GM12878 (cell line): ENCODE measurements around the gene FARS2. TPM values are rescaled to one million over a fixed set of nuclear protein-coding genes. Genes with fewer than 3 reads are reported as not detected.

Experiments used
- ATAC-seq: fragments of 200-7000 bp; cut with Tn5 transposase; 3 replicates; pipeline ENCODE4 v1.9.1; 2020; ENCODE audit warnings: mild to moderate bottlenecking, moderate library complexity
- BruUV-seq: library from RNA; stranded (reverse); fragments of 400-500 nt; replicated peaks from 2 replicates; lab custom pipeline; 2021; lab: Mats Ljungman, UMichigan
- CTCF ChIA-PET: fragments of 300-600 bp; sonication (Branson Sonifier 250); formaldehyde crosslinking; extraction: SDS; loops from one replicate; lab custom pipeline; 2021; ENCODE audit warnings: inconsistent platforms; lab: Yijun Ruan, JAX
- POLR2A ChIA-PET: fragments of 350-600 bp; formaldehyde crosslinking; extraction: SDS; loops from one replicate; lab custom pipeline; 2021; ENCODE audit warnings: inconsistent platforms; lab: Charles Lee
- RAD21 ChIA-PET: fragments of 300-600 bp; sonication (Branson Sonifier 250); formaldehyde crosslinking; loops from one replicate; lab custom pipeline; 2023; ENCODE audit warnings: antibody characterized with exemption; ENCODE audit not compliant: unreplicated experiment; lab: Charles Lee
- SMC1A ChIA-PET: fragments of 300-600 bp; sonication (Branson Sonifier 250); formaldehyde crosslinking; loops from one replicate; lab custom pipeline; 2023; ENCODE audit not compliant: unreplicated experiment, uncharacterized antibody; lab: Charles Lee
- DNase-seq: peaks from one replicate; pipeline ENCODE4 v3.0.0-alpha.2; 2011; ENCODE audit warnings: low read depth, low spot score
- FAIRE-seq: peaks from 3 replicates; lab custom pipeline; 2011; peaks lifted over from hg19 to GRCh38; lab: Jason Lieb, UNC
- H2AFZ ChIP-seq: 2 replicates; pipeline ENCODE4 v1.6.0; 2011; ENCODE audit warnings: low read depth, low read length, control low read depth; ENCODE audit not compliant: control insufficient read depth
- H3K27ac ChIP-seq: 2 replicates; pipeline ENCODE4 v1.5.1; 2011; ENCODE audit warnings: control low read depth; ENCODE audit not compliant: control insufficient read depth, insufficient read depth
- H3K27me3 ChIP-seq, 2 experiments: replicated peaks in 1 of 2; 2 replicates each; pipeline versions ENCODE4 v1.6.0 to v1.6.1; 2011; ENCODE audit warnings: low read length in 1 of 2; ENCODE audit not compliant: control insufficient read depth in 2 of 2, insufficient read depth in 2 of 2
- H3K36me3 ChIP-seq, 2 experiments: 2 replicates each; pipeline ENCODE4 v1.5.1; 2011; ENCODE audit warnings: low read length in 1 of 2; ENCODE audit not compliant: control insufficient read depth in 2 of 2, insufficient read depth in 2 of 2
- H3K4me1 ChIP-seq: 2 replicates; pipeline ENCODE4 v1.6.1; 2011; ENCODE audit warnings: mild to moderate bottlenecking, low read length, moderate library complexity, mixed read lengths; ENCODE audit not compliant: control insufficient read depth, insufficient read depth
- H3K4me2 ChIP-seq: 2 replicates; pipeline ENCODE4 v1.6.0; 2011; ENCODE audit warnings: control low read depth; ENCODE audit not compliant: control insufficient read depth, insufficient read depth
- H3K4me3 ChIP-seq: fragments of 200-600 bp; sonication (generic); 2 replicates; pipeline ENCODE4 v1.5.1; 2016
- H3K79me2 ChIP-seq: 2 replicates; pipeline ENCODE4 v1.6.0; 2011; ENCODE audit warnings: low read length; ENCODE audit not compliant: control insufficient read depth, insufficient read depth
- H3K9ac ChIP-seq: 2 replicates; pipeline ENCODE4 v1.8.0; 2011; ENCODE audit warnings: low read length, control low read depth, mixed read lengths; ENCODE audit not compliant: control insufficient read depth, insufficient read depth
- H3K9me3 ChIP-seq: replicated peaks from 3 replicates; pipeline ENCODE4 v1.5.1; 2011; ENCODE audit warnings: mild to moderate bottlenecking, low read length; ENCODE audit not compliant: control insufficient read depth, insufficient read depth
- H4K20me1 ChIP-seq: 2 replicates; pipeline ENCODE4 v1.6.0; 2011; ENCODE audit not compliant: control insufficient read depth, insufficient read depth
- ATF7 ChIP-seq: fragments of 450-650 bp; IDR thresholded peaks from 2 replicates; pipeline ENCODE4 v1.6.1; 2016; ENCODE audit warnings: low read depth, mild to moderate bottlenecking
- CREM ChIP-seq: IDR thresholded peaks from 2 replicates; pipeline ENCODE4 v1.6.1; 2014; ENCODE audit warnings: antibody characterized with exemption, low read depth
- CTCF ChIP-seq, 3 experiments: IDR thresholded peaks in 2 of 3; conservative IDR thresholded peaks in 1 of 3; 2 replicates each; pipeline ENCODE4 v1.5.1; 2011; ENCODE audit warnings: low read depth in 3 of 3, low read length in 3 of 3, mild to moderate bottlenecking in 3 of 3, control low read depth in 2 of 3, moderate library complexity in 2 of 3, inconsistent platforms in 1 of 3, mixed read lengths in 1 of 3; ENCODE audit not compliant: control insufficient read depth in 2 of 3, insufficient read depth in 1 of 3; ENCODE audit errors: extremely low read depth in 1 of 3
- E4F1 ChIP-seq: fragments of 450-650 bp; IDR thresholded peaks from 2 replicates; pipeline ENCODE4 v1.6.1; 2018; ENCODE audit warnings: borderline replicate concordance, mild to moderate bottlenecking; ENCODE audit not compliant: partially characterized antibody
- ELK1 ChIP-seq: IDR thresholded peaks from 2 replicates; pipeline ENCODE4 v1.6.1; 2012; ENCODE audit warnings: low read depth, low read length, improper control_type of control experiment
- NFYA ChIP-seq: IDR thresholded peaks from 2 replicates; pipeline ENCODE4 v1.6.1; 2011; ENCODE audit warnings: low read depth, mild to moderate bottlenecking, low read length, improper control_type of control experiment, borderline replicate concordance
- NFYB ChIP-seq: IDR thresholded peaks from 2 replicates; pipeline ENCODE4 v1.6.1; 2011; ENCODE audit warnings: low read depth, mild to moderate bottlenecking, low read length, improper control_type of control experiment, moderate library complexity; ENCODE audit not compliant: insufficient read depth
- RAD51 ChIP-seq: fragments of 450-650 bp; IDR thresholded peaks from 2 replicates; pipeline ENCODE4 v1.6.1; 2016; ENCODE audit warnings: moderate library complexity, mild to moderate bottlenecking, inconsistent platforms
- RUNX3 ChIP-seq: IDR thresholded peaks from 2 replicates; pipeline ENCODE4 v1.6.1; 2012; ENCODE audit warnings: low read length, inconsistent platforms
- SMC3 ChIP-seq: IDR thresholded peaks from 2 replicates; pipeline ENCODE4 v1.6.1; 2011; ENCODE audit warnings: low read length, improper control_type of control experiment, borderline replicate concordance
- USF1 ChIP-seq: IDR thresholded peaks from 2 replicates; pipeline ENCODE4 v1.6.1; 2011; ENCODE audit warnings: borderline replicate concordance, low read depth, mild to moderate bottlenecking, moderate library complexity, mixed read lengths, low read length; ENCODE audit not compliant: insufficient read depth; ENCODE audit errors: extremely low read length
- ZBTB4 ChIP-seq: fragments of 450-650 bp; formaldehyde crosslinking; IDR thresholded peaks from 2 replicates; pipeline ENCODE4 v1.4.0; 2022; ENCODE audit warnings: mild to moderate bottlenecking, moderate library complexity
- ZNF217 ChIP-seq: fragments of 450-650 bp; IDR thresholded peaks from 2 replicates; pipeline ENCODE4 v1.6.1; 2017; ENCODE audit warnings: antibody characterized with exemption, mild to moderate bottlenecking
- WGBS: methylation state at CpG from one replicate; pipeline ENCODE4 v1.1.6; 2016; ENCODE audit warnings: low lambda C conversion rate; ENCODE audit not compliant: insufficient replicate concordance, insufficient coverage; ENCODE audit errors: missing lambda C conversion rate; 5-methylcytosine and 5-hydroxymethylcytosine counted together
- in situ Hi-C: fragments of 300-500 bp; cut with MboI; formaldehyde crosslinking; loops from 9 replicates; pipeline ENCODE4 v1.14.3; 2018; ENCODE audit warnings: mixed read lengths
- intact Hi-C: fragments of 100-400 bp; cut with micrococcal nuclease; formaldehyde crosslinking; loops from one replicate; pipeline ENCODE4 v1.14.2; 2022; ENCODE audit not compliant: unreplicated experiment
- polyA plus RNA-seq, 11 experiments: library from polyadenylated mRNA; depleted of rRNA in 4 of 11; unstranded in 6 of 11; stranded (reverse) in 5 of 11; fragments of >200 nt; fragmentation: Nextera tagmentation in 4 of 11; fragmentation: Illumina TruSeq in 1 of 11; extraction: Ambion mirVana in 4 of 11; extraction: Trizol in 1 of 11; gene quantifications; 1 replicate in 1 of 11; 2 replicates in 10 of 11; pipeline versions ENCODE4 v1.2.1 to v1.2.3, GENCODE V29; 2011 to 2016; ENCODE audit warnings: inconsistent platforms in 2 of 11, missing spikeins in 2 of 11, low read depth in 1 of 11
- total RNA-seq, 4 experiments: library from RNA; depleted of rRNA in 3 of 4; stranded (reverse); fragments of >200 nt in 3 of 4; fragmentation: Illumina TruSeq in 1 of 4; extraction: Trizol in 1 of 4; gene quantifications; 2 replicates each; pipeline versions ENCODE4 v1.2.1 to v1.2.3, GENCODE V29; 2013 to 2021

The FARS2 gene
- total and polyA plus RNA-seq, 10 of the 15 experiments (the other 5 are each of a cell fraction or from before 2014, with no cell fraction given) = 16.8 to 46.7 (median 25.6) TPM

GRCh38 chr6:5599127-5599526 lies 337.8 kb downstream of the FARS2 start:
- CTCF ChIA-PET = no interaction called here
- no peak for DNase-seq
- intact Hi-C loops = no loop called here
- TF ChIP-seq CREM (no peak), ATF7 (no peak), RAD51 (no peak), ZNF217 (no peak), NFYB (no peak), SMC3 (no peak), USF1 (no peak), NFYA (no peak), E4F1 (no peak), CTCF (IDR thresholded peaks at IDR 0.05 in 2 of 3, conservative IDR thresholded peaks at IDR 0.05 in 1 of 3; ENCODE audit: control insufficient read depth in 2 of 3, extremely low read depth in 1 of 3, insufficient read depth in 1 of 3, low read depth in 3 of 3, low read length in 3 of 3) (no peak), ELK1 (no peak), RUNX3 (no peak), ZBTB4 (CRISPR knock-in tag) (no peak)

More at GRCh38 chr6:5599127-5599526, 337.8 kb downstream of the FARS2 start:
- in situ Hi-C loops = no loop called here
- Histone ChIP-seq H3K4me1 (no peaks in the 10 kb centered on the region), H3K4me3 (no peak overlapping the region), H3K36me3 (no peaks in the 10 kb centered on the region), H3K27me3 (no peaks in the 10 kb centered on the region), H3K9me3 (no peaks in the 10 kb centered on the region), H3K4me2 (no peak overlapping the region), H3K27ac (no peak overlapping the region), H2AFZ (no peak overlapping the region), H3K79me2 (no peaks in the 10 kb centered on the region), H4K20me1 (no peaks in the 10 kb centered on the region), H3K9ac (no peak overlapping the region)
- RAD21 ChIA-PET = no interaction called here
- 84% methylated on average over 8 of the region's 8 CpGs for WGBS
- BruUV-seq = no TSS peak
- FAIRE-seq (no peak), ATAC-seq (no peak)
- POLR2A ChIA-PET = no interaction called here
- SMC1A ChIA-PET = no interaction called here
